PC-3 (cell line): Measurements from ENCODE around the gene RAB7A. TPM values are rescaled to one million over a fixed set of nuclear protein-coding genes. Genes with fewer than 3 reads are reported as not detected.

ENCODE experiments used
- ATAC-seq: fragments of 200-7000 bp; cut with Tn5 transposase; 2 replicates; pipeline ENCODE4 v1.9.1; 2020; ENCODE audit warnings: mild to moderate bottlenecking, moderate library complexity
- BruUV-seq: library from RNA; stranded (reverse); fragments of 400-500 nt; replicated peaks from 2 replicates; lab custom pipeline; 2021; lab: Mats Ljungman, UMichigan
- CTCF ChIA-PET: fragments of 300-600 bp; sonication (Branson Sonifier 250); formaldehyde crosslinking; loops from one replicate; lab custom pipeline; 2022; ENCODE audit warnings: antibody characterized with exemption; lab: Charles Lee
- POLR2A ChIA-PET: fragments of 300-600 bp; sonication (Branson Sonifier 250); formaldehyde crosslinking; loops from one replicate; lab custom pipeline; 2022; ENCODE audit warnings: antibody characterized with exemption; ENCODE audit not compliant: unreplicated experiment; lab: Charles Lee
- DNase-seq: peaks from one replicate; pipeline ENCODE4 v3.0.0-alpha.2; 2015
- H2AFZ ChIP-seq: fragments of 300-600 bp; sonication (generic); 2 replicates; pipeline ENCODE4 v1.6.0; 2016; ENCODE audit warnings: antibody characterized with exemption, low read length
- H3F3A ChIP-seq: fragments of 300-600 bp; sonication (generic); one replicate; pipeline ENCODE4 v1.6.0; 2017; ENCODE audit warnings: antibody characterized with exemption, low read length, control low read depth, mild to moderate bottlenecking; ENCODE audit not compliant: unreplicated experiment
- H3K27ac ChIP-seq: fragments of 300-600 bp; sonication (generic); 2 replicates; pipeline ENCODE4 v1.5.1; 2016; ENCODE audit warnings: mild to moderate bottlenecking, low read length
- H3K27me3 ChIP-seq: fragments of 300-600 bp; sonication (generic); 2 replicates; pipeline ENCODE4 v1.6.1; 2016; ENCODE audit warnings: low read length, mixed read lengths
- H3K36me3 ChIP-seq: fragments of 300-600 bp; sonication (generic); 2 replicates; pipeline ENCODE4 v1.6.1; 2016; ENCODE audit warnings: low read depth, mixed run types, low read length, mixed read lengths
- H3K4me1 ChIP-seq: fragments of 300-600 bp; sonication (generic); 2 replicates; pipeline ENCODE4 v1.5.1; 2016; ENCODE audit warnings: low read length; ENCODE audit not compliant: insufficient read depth
- H3K4me2 ChIP-seq: fragments of 300-600 bp; sonication (generic); 2 replicates; pipeline ENCODE4 v1.6.0; 2016; ENCODE audit warnings: low read length
- H3K4me3 ChIP-seq: fragments of 300-600 bp; sonication (generic); 2 replicates; pipeline ENCODE4 v1.5.1; 2016; ENCODE audit warnings: mild to moderate bottlenecking, low read length, mixed read lengths
- H3K79me2 ChIP-seq: fragments of 300-600 bp; sonication (generic); 2 replicates; pipeline ENCODE4 v1.6.1; 2017; ENCODE audit warnings: low read length, mixed read lengths
- H3K9ac ChIP-seq: fragments of 300-600 bp; sonication (generic); 2 replicates; pipeline ENCODE4 v1.6.0; 2016; ENCODE audit warnings: mild to moderate bottlenecking, low read length
- H3K9me2 ChIP-seq: fragments of 300-600 bp; sonication (generic); replicated peaks from 2 replicates; pipeline ENCODE4 v1.6.1; 2016; ENCODE audit warnings: mixed run types, low read length, mixed read lengths
- H3K9me3 ChIP-seq: fragments of 300-600 bp; sonication (generic); 2 replicates; pipeline ENCODE4 v1.6.1; 2016; ENCODE audit warnings: low read length, mixed read lengths
- H4K20me1 ChIP-seq: fragments of 300-600 bp; sonication (generic); 2 replicates; pipeline ENCODE4 v1.6.1; 2016; ENCODE audit warnings: low read length, mixed read lengths
- EZH2 ChIP-seq: fragments of 300-600 bp; sonication (generic); IDR thresholded peaks from one replicate; pipeline ENCODE4 v1.6.1; 2017; ENCODE audit warnings: antibody characterized with exemption, mild to moderate bottlenecking, low read length; ENCODE audit not compliant: unreplicated experiment
- EZH2phosphoT487 ChIP-seq: fragments of 300-600 bp; sonication (generic); IDR thresholded peaks from 2 replicates; pipeline ENCODE4 v1.6.1; 2018; ENCODE audit warnings: mild to moderate bottlenecking, antibody characterized with exemption, low read length, borderline replicate concordance
- intact Hi-C: fragments of 100-400 bp; cut with micrococcal nuclease; formaldehyde crosslinking; loops from 2 replicates; pipeline ENCODE4 v1.9.0; 2023
- total RNA-seq: library from RNA; depleted of rRNA; stranded (reverse); fragments of >200 nt; gene quantifications from 2 replicates; pipeline ENCODE4 v1.2.3, GENCODE V29; 2014
- TF ChIP-seq, protein P1 (sequence below): fragments of 300-600 bp; sonication (generic); conservative IDR thresholded peaks from 2 replicates; pipeline ENCODE4 v1.5.1; 2017; ENCODE audit warnings: antibody characterized with exemption, low read depth, mild to moderate bottlenecking, low read length

Gene RAB7A
- total RNA-seq, 1 experiment from 2014 or later, result 48.0 TPM

DNA sequence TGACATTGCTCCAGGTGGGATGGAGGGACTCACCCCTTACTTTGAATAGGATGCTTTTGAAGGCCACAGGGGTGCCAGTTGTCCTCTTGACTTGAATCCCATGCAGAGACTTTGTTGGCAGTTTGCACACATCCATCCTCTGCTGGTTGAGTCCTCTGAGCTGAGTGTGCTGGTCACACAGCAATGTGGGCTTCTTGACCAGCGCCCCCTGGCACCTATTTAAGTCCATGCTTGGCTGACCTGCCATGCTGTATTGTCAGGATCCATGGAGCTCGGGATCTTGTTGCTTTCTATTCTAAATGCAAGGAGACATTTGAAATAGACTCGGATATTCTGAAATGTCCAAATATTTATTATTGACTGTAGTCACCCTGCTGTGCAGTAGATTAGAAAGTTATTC lies 19.8 kb downstream of the RAB7A start:
- Histone ChIP-seq H3K9me2 (no peaks in the 10 kb centered on the region), H3F3A (no peaks in the 10 kb centered on the region), H2AFZ (no peak overlapping the region), H3K27ac (no peak overlapping the region), H3K79me2 (peaks cover 96% of the 10 kb centered on the region), H3K9me3 (no peaks in the 10 kb centered on the region), H3K36me3 (peaks cover 9% of the 10 kb centered on the region), H3K4me3 (no peak overlapping the region), H3K4me2 (no peak overlapping the region), H4K20me1 (peaks cover 13% of the 10 kb centered on the region; the same call in 1 of the 2 replicates), H3K4me1 (no peaks in the 10 kb centered on the region), H3K9ac (no peak overlapping the region), H3K27me3 (no peaks in the 10 kb centered on the region)
- ChIA-PET CTCF (no interaction called here), POLR2A (no interaction called here)
- ATAC-seq, result no peak
- no peak for DNase-seq
- TF ChIP-seq, protein P1, sequence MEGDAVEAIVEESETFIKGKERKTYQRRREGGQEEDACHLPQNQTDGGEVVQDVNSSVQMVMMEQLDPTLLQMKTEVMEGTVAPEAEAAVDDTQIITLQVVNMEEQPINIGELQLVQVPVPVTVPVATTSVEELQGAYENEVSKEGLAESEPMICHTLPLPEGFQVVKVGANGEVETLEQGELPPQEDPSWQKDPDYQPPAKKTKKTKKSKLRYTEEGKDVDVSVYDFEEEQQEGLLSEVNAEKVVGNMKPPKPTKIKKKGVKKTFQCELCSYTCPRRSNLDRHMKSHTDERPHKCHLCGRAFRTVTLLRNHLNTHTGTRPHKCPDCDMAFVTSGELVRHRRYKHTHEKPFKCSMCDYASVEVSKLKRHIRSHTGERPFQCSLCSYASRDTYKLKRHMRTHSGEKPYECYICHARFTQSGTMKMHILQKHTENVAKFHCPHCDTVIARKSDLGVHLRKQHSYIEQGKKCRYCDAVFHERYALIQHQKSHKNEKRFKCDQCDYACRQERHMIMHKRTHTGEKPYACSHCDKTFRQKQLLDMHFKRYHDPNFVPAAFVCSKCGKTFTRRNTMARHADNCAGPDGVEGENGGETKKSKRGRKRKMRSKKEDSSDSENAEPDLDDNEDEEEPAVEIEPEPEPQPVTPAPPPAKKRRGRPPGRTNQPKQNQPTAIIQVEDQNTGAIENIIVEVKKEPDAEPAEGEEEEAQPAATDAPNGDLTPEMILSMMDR, result peak; percentile 34; the same call in 1 of the 2 replicates
- no peak for TF ChIP-seq EZH2phosphoT487
- intact Hi-C loops, result no loop called here
- BruUV-seq, result no TSS peak

DNA sequence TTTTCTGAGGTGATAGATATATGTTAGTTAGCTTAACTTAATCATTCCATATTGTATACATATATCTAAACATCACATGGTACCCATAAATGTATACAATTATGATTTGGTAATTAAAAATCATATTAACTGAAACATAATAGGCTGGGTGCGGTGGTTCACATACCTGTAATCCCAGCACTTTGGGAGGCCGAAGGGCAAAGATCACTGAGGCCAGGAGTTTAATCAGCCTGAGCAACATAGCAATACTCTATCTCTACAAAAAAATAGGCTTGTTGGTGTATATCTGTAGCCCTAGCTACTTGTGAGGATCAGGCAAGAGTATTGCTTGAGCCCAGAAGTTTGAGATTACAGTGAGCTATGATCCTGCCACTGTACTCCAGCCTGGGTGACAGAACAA lies 20.9 kb downstream of the RAB7A start:
- ChIA-PET POLR2A (no interaction called here), CTCF (no interaction called here)
- H3K4me1 ChIP-seq, result no peaks in the 10 kb centered on the region
- BruUV-seq, result no TSS peak
- no peaks in the 10 kb centered on the region for H3F3A ChIP-seq
- H4K20me1 ChIP-seq, result peaks cover 13% of the 10 kb centered on the region; the same call in 1 of the 2 replicates
- no peak for DNase-seq
- peaks cover 97% of the 10 kb centered on the region for H3K79me2 ChIP-seq
- no peak overlapping the region for H3K9ac ChIP-seq
- H3K27ac ChIP-seq, result no peak overlapping the region
- TF ChIP-seq EZH2phosphoT487, result no peak
- no peak for TF ChIP-seq EZH2
- TF ChIP-seq, protein P1, result no peak
- H3K4me3 ChIP-seq, result no peak overlapping the region
- ATAC-seq, result no peak
- no peaks in the 10 kb centered on the region for H3K27me3 ChIP-seq
- no peaks in the 10 kb centered on the region for H3K9me2 ChIP-seq
- no peak overlapping the region for H3K4me2 ChIP-seq
- intact Hi-C loops, result no loop called here
- H3K9me3 ChIP-seq, result no peaks in the 10 kb centered on the region
- H2AFZ ChIP-seq, result no peak overlapping the region
- peaks cover 4% of the 10 kb centered on the region; the same call in 1 of the 2 replicates for H3K36me3 ChIP-seq

DNA sequence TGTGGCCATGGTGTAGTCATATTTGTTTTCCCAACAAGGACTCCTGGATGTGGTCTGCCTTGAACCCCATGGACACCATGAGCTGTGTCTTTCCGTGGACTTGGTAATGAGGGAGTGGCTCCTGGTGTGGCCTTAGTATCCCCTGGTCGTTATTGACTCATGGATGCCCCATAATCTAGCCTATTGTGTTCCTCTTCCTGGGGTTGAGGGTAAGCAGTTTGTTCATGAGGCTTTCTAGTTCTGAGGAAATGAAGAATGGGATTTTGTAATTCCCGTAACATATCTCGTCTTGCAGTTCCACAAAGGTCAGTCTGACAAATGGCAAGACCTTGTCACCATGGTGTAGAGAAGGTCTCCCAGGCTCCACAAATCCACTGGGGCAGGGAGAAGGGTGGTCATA lies 22.6 kb downstream of the RAB7A start:
- no peak overlapping the region for H2AFZ ChIP-seq
- no peak overlapping the region for H3K4me2 ChIP-seq
- ChIA-PET CTCF (no interaction called here), POLR2A (no interaction called here)
- H4K20me1 ChIP-seq, result peaks cover 13% of the 10 kb centered on the region; the same call in 1 of the 2 replicates
- DNase-seq, result no peak
- no peaks in the 10 kb centered on the region for H3F3A ChIP-seq
- BruUV-seq, result no TSS peak
- H3K27me3 ChIP-seq, result no peaks in the 10 kb centered on the region
- H3K79me2 ChIP-seq, result peaks cover 98% of the 10 kb centered on the region
- TF ChIP-seq EZH2phosphoT487, result no peak
- TF ChIP-seq, protein P1, result no peak
- TF ChIP-seq EZH2, result no peak
- no peaks in the 10 kb centered on the region for H3K9me2 ChIP-seq
- no peak overlapping the region for H3K9ac ChIP-seq
- no peak for ATAC-seq
- no peaks in the 10 kb centered on the region for H3K4me1 ChIP-seq
- H3K36me3 ChIP-seq, result peaks cover under 1% of the 10 kb centered on the region; the same call in 1 of the 2 replicates
- H3K27ac ChIP-seq, result no peak overlapping the region
- intact Hi-C loops, result no loop called here
- H3K9me3 ChIP-seq, result no peaks in the 10 kb centered on the region
- H3K4me3 ChIP-seq, result no peak overlapping the region
